Keratinocyte (primary cell): ENCODE measurements around the gene GLT1D1.

ENCODE experiments used
- EZH2 ChIP-seq: IDR thresholded peaks from one replicate; pipeline ENCODE4 v1.6.1; 2012; ENCODE audit warnings: inconsistent platforms, mild to moderate bottlenecking, low read length, moderate library complexity
- TF ChIP-seq, protein P1 (sequence below), 3 experiments: IDR thresholded peaks in 1 of 3; conservative IDR thresholded peaks in 1 of 3; optimal IDR thresholded peaks in 1 of 3; 2 replicates in 2 of 3; 3 replicates in 1 of 3; pipeline versions ENCODE3 to v1.5.1; 2011; ENCODE audit warnings: low read length in 3 of 3, mild to moderate bottlenecking in 3 of 3, moderate library complexity in 2 of 3, control low read depth in 1 of 3, inconsistent platforms in 1 of 3; ENCODE audit not compliant: insufficient read depth in 2 of 3; ENCODE audit errors: extremely low read depth in 1 of 3

DNA sequence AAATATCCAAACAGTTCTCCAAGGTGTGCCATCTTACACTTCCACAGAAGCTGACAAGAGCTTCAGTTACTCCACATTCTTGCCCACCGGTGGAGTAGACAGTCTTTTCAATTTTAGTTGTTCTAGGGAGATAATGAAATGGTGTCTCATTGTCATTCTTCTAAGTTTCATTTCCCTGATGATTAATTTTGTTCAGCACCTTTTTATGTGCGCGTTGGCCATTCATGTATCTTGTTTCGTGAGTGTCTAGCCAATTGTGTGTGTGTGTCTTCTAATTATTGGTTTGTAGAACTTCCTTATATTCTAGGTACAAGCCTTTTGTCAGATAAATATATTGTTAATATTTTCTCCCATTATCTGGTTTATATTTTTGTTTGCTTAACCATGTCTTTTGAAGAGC lies 63.1 kb downstream of the GLT1D1 start:
- TF ChIP-seq, protein P1, sequence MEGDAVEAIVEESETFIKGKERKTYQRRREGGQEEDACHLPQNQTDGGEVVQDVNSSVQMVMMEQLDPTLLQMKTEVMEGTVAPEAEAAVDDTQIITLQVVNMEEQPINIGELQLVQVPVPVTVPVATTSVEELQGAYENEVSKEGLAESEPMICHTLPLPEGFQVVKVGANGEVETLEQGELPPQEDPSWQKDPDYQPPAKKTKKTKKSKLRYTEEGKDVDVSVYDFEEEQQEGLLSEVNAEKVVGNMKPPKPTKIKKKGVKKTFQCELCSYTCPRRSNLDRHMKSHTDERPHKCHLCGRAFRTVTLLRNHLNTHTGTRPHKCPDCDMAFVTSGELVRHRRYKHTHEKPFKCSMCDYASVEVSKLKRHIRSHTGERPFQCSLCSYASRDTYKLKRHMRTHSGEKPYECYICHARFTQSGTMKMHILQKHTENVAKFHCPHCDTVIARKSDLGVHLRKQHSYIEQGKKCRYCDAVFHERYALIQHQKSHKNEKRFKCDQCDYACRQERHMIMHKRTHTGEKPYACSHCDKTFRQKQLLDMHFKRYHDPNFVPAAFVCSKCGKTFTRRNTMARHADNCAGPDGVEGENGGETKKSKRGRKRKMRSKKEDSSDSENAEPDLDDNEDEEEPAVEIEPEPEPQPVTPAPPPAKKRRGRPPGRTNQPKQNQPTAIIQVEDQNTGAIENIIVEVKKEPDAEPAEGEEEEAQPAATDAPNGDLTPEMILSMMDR (optimal IDR thresholded peaks at IDR 0.05 in 1 of 3, IDR thresholded peaks at IDR 0.05 in 1 of 3, conservative IDR thresholded peaks at IDR 0.05 in 1 of 3; ENCODE audit: extremely low read depth in 1 of 3, insufficient read depth in 2 of 3, low read length in 3 of 3), result no peak
- TF ChIP-seq EZH2, result no peak
